GM23248 (cell line): Measurements from ENCODE around the gene POU3F3.

Experiments
- EZH2 ChIP-seq: fragments of 200-600 bp; sonication (generic); IDR thresholded peaks from 2 replicates; pipeline ENCODE4 v1.6.1; 2018; ENCODE audit warnings: antibody characterized with exemption, mild to moderate bottlenecking; ENCODE audit not compliant: insufficient read depth, poor library complexity, severe bottlenecking
- EZH2phosphoT487 ChIP-seq: fragments of 200-600 bp; sonication (generic); IDR thresholded peaks from 2 replicates; pipeline ENCODE4 v1.6.1; 2018; ENCODE audit warnings: antibody characterized with exemption, moderate library complexity, mild to moderate bottlenecking, low read depth; ENCODE audit not compliant: insufficient read depth

- TF ChIP-seq EZH2 (no peak), EZH2phosphoT487 (no peak)
Measured at GRCh38 chr2:104866883-104867812, 13.2 kb downstream of the POU3F3 start.
